Skeletal muscle tissue (tissue), 4 donors: ENCODE results near the gene XRCC5. TPM values are rescaled to one million over a fixed set of nuclear protein-coding genes. Genes with fewer than 3 reads are reported as not detected.

Experiments used
- H3K27ac ChIP-seq: one replicate; pipeline ENCODE4 v1.7.0; 2013; ENCODE audit warnings: mild to moderate bottlenecking, low read depth, low read length, inconsistent platforms
- H3K27me3 ChIP-seq, 3 donors: one replicate each; pipeline ENCODE4 v1.7.0; 2013; ENCODE audit warnings: low read length in 3 of 3; ENCODE audit not compliant: control insufficient read depth in 3 of 3, insufficient read depth in 3 of 3
- H3K36me3 ChIP-seq, 3 donors: one replicate each; pipeline ENCODE4 v1.7.0; 2013; ENCODE audit warnings: low read length in 3 of 3; ENCODE audit not compliant: control insufficient read depth in 3 of 3, insufficient read depth in 3 of 3
- H3K4me1 ChIP-seq, 3 donors: one replicate each; pipeline ENCODE4 v1.7.0; 2013; ENCODE audit warnings: low read length in 3 of 3, mild to moderate bottlenecking in 3 of 3; ENCODE audit not compliant: control insufficient read depth in 3 of 3, insufficient read depth in 3 of 3
- H3K4me3 ChIP-seq, 3 donors: one replicate each; pipeline ENCODE4 v1.7.0; 2013; ENCODE audit warnings: low read length in 3 of 3
- H3K9ac ChIP-seq, 3 donors: one replicate each; pipeline ENCODE4 v1.7.0; 2013; ENCODE audit warnings: low read length in 3 of 3, mild to moderate bottlenecking in 3 of 3, moderate library complexity in 2 of 3, low read depth in 1 of 3
- H3K9me3 ChIP-seq, 3 donors: one replicate each; pipeline ENCODE4 v1.7.0; 2013; ENCODE audit warnings: low read length in 3 of 3; ENCODE audit not compliant: control insufficient read depth in 3 of 3
- total RNA-seq: library from RNA; depleted of rRNA; stranded (reverse); fragments of >200 nt; gene quantifications from one replicate; pipeline ENCODE4 v1.2.3, GENCODE V29; 2014
- donor health status: Osteomylitis.

The XRCC5 gene
- total RNA-seq, 1 donor from 2014 or later: 188 TPM

- Histone ChIP-seq H3K9ac (no peak overlapping the region), H3K36me3 (peaks cover 0 to 8% (median 3%) of the 10 kb centered on the region in 3 donors), H3K4me1 (peaks cover 0 to 8% (median 0%) of the 10 kb centered on the region in 3 donors), H3K27ac (no peak overlapping the region), H3K9me3 (no peaks in the 10 kb centered on the region), H3K27me3 (no peaks in the 10 kb centered on the region), H3K4me3 (no peak overlapping the region)
Observed at GRCh38 chr2:216181953-216182461, 72.9 kb downstream of the XRCC5 start.

- Histone ChIP-seq H3K36me3 (peaks cover 0 to 8% (median 3%) of the 10 kb centered on the region in 3 donors), H3K4me1 (peaks cover under 1 to 9% (median under 1%) of the 10 kb centered on the region in 3 donors), H3K9me3 (no peaks in the 10 kb centered on the region), H3K27me3 (no peaks in the 10 kb centered on the region), H3K27ac (no peak overlapping the region), H3K9ac (no peak overlapping the region), H3K4me3 (no peak overlapping the region)
Observed at GRCh38 chr2:216183462-216183861, 74.3 kb downstream of the XRCC5 start.

- no peak overlapping the region for H3K9ac ChIP-seq
- H3K36me3 ChIP-seq: peaks cover 5 to 12% (median 10%) of the 10 kb centered on the region in 3 donors
- H3K9me3 ChIP-seq: no peaks in the 10 kb centered on the region
- H3K4me3 ChIP-seq: no peak overlapping the region
- H3K27ac ChIP-seq: no peak overlapping the region
- H3K27me3 ChIP-seq: no peaks in the 10 kb centered on the region
- peaks cover 3 to 7% (median 4%) of the 10 kb centered on the region in 3 donors for H3K4me1 ChIP-seq
Observed at GRCh38 chr2:216188559-216188850, 79.4 kb downstream of the XRCC5 start.

- peaks cover 3 to 7% (median 4%) of the 10 kb centered on the region in 3 donors for H3K4me1 ChIP-seq
- no peak overlapping the region for H3K4me3 ChIP-seq
- no peaks in the 10 kb centered on the region for H3K27me3 ChIP-seq
- H3K9me3 ChIP-seq: no peaks in the 10 kb centered on the region
- no peak overlapping the region for H3K9ac ChIP-seq
- peaks cover 5 to 16% (median 14%) of the 10 kb centered on the region in 3 donors for H3K36me3 ChIP-seq
- no peak overlapping the region for H3K27ac ChIP-seq
Observed at GRCh38 chr2:216188956-216189355, 79.8 kb downstream of the XRCC5 start.

GRCh38 chr2:216189410-216189809, 80.3 kb downstream of the XRCC5 start:
- Histone ChIP-seq H3K4me3 (no peak overlapping the region), H3K4me1 (peaks cover 3 to 7% (median 4%) of the 10 kb centered on the region in 3 donors), H3K9me3 (no peaks in the 10 kb centered on the region), H3K9ac (no peak overlapping the region), H3K27me3 (no peaks in the 10 kb centered on the region), H3K27ac (no peak overlapping the region), H3K36me3 (peaks cover 7 to 18% (median 18%) of the 10 kb centered on the region in 3 donors)

GRCh38 chr2:216192181-216192580, 83.0 kb downstream of the XRCC5 start:
- H3K36me3 ChIP-seq: peaks cover 15 to 35% (median 31%) of the 10 kb centered on the region in 3 donors
- H3K27me3 ChIP-seq: no peaks in the 10 kb centered on the region
- H3K4me1 ChIP-seq: peaks cover 3 to 7% (median 4%) of the 10 kb centered on the region in 3 donors
- no peak overlapping the region for H3K27ac ChIP-seq
- H3K9me3 ChIP-seq: no peaks in the 10 kb centered on the region
- H3K9ac ChIP-seq: no peak overlapping the region
- no peak overlapping the region for H3K4me3 ChIP-seq

- H3K4me1 ChIP-seq: peaks cover 3 to 7% (median 4%) of the 10 kb centered on the region in 3 donors
- H3K27ac ChIP-seq: no peak overlapping the region
- H3K9me3 ChIP-seq: no peaks in the 10 kb centered on the region
- no peaks in the 10 kb centered on the region for H3K27me3 ChIP-seq
- H3K36me3 ChIP-seq: peaks cover 15 to 39% (median 37%) of the 10 kb centered on the region in 3 donors
- no peak overlapping the region for H3K9ac ChIP-seq
- no peak overlapping the region for H3K4me3 ChIP-seq
Observed at GRCh38 chr2:216192931-216193330, 83.8 kb downstream of the XRCC5 start.

- Histone ChIP-seq H3K4me1 (no peaks in the 10 kb centered on the region), H3K4me3 (no peak overlapping the region), H3K9me3 (no peaks in the 10 kb centered on the region), H3K36me3 (peaks cover 15 to 41% (median 41%) of the 10 kb centered on the region in 3 donors), H3K27ac (no peak overlapping the region), H3K9ac (no peak overlapping the region), H3K27me3 (no peaks in the 10 kb centered on the region)
Observed at GRCh38 chr2:216194013-216194412, 84.9 kb downstream of the XRCC5 start.

- H3K36me3 ChIP-seq: peaks cover 15 to 43% (median 41%) of the 10 kb centered on the region in 3 donors
- H3K9ac ChIP-seq: no peak overlapping the region
Observed at GRCh38 chr2:216194561-216194960, 85.4 kb downstream of the XRCC5 start.

GRCh38 chr2:216195565-216196029, 86.4 kb downstream of the XRCC5 start:
- H3K9me3 ChIP-seq: no peaks in the 10 kb centered on the region
- H3K27ac ChIP-seq: no peak overlapping the region
- H3K27me3 ChIP-seq: no peaks in the 10 kb centered on the region
- H3K9ac ChIP-seq: no peak overlapping the region
- no peak overlapping the region for H3K4me3 ChIP-seq
- no peaks in the 10 kb centered on the region for H3K4me1 ChIP-seq
- H3K36me3 ChIP-seq: peaks cover 15 to 50% (median 43%) of the 10 kb centered on the region in 3 donors

More at GRCh38 chr2:216194561-216194960, 85.4 kb downstream of the XRCC5 start:
- Histone ChIP-seq H3K27me3 (no peaks in the 10 kb centered on the region), H3K4me1 (no peaks in the 10 kb centered on the region), H3K9me3 (no peaks in the 10 kb centered on the region), H3K27ac (no peak overlapping the region), H3K4me3 (no peak overlapping the region)
